Mesenchymal stem cell (in vitro differentiated cells and primary cell): Measurements from ENCODE around the gene NFKB1.

Experiments
- DNase-seq: peaks from one replicate; pipeline ENCODE4 v3.0.0-alpha.2; 2013
- H2AFZ ChIP-seq: one replicate; pipeline ENCODE4 v1.6.1; 2013; ENCODE audit warnings: low read depth, mild to moderate bottlenecking, control low read depth, inconsistent platforms, low read length, moderate library complexity
- H2AK5ac ChIP-seq: 2 replicates; pipeline ENCODE4 v1.6.1; 2013; ENCODE audit warnings: low read length, moderate library complexity, mild to moderate bottlenecking, inconsistent platforms; ENCODE audit not compliant: severe bottlenecking
- H2BK120ac ChIP-seq: one replicate; pipeline ENCODE4 v1.6.1; 2013; ENCODE audit warnings: low read depth, mild to moderate bottlenecking, inconsistent platforms, low read length, moderate library complexity
- H2BK12ac ChIP-seq, 2 experiments: one replicate each; pipeline ENCODE4 v1.6.1; 2013; ENCODE audit warnings: inconsistent platforms in 2 of 2, low read length in 2 of 2, mild to moderate bottlenecking in 2 of 2, moderate library complexity in 2 of 2, control low read depth in 1 of 2
- H2BK15ac ChIP-seq: one replicate; pipeline ENCODE4 v1.6.1; 2013; ENCODE audit warnings: mild to moderate bottlenecking, low read depth, inconsistent platforms; ENCODE audit not compliant: poor library complexity, severe bottlenecking
- H2BK5ac ChIP-seq: 2 replicates; pipeline ENCODE4 v1.6.1; 2013; ENCODE audit warnings: low read depth, mild to moderate bottlenecking, low read length, control low read depth, inconsistent platforms; ENCODE audit not compliant: poor library complexity, severe bottlenecking
- H3K14ac ChIP-seq, 2 experiments: one replicate each; pipeline ENCODE4 v1.6.1; 2013; ENCODE audit warnings: inconsistent platforms in 2 of 2, low read length in 2 of 2, control low read depth in 1 of 2, mild to moderate bottlenecking in 1 of 2, moderate library complexity in 1 of 2
- H3K18ac ChIP-seq, 2 experiments: one replicate each; pipeline ENCODE4 v1.6.1; 2013; ENCODE audit warnings: inconsistent platforms in 2 of 2, low read length in 2 of 2, control low read depth in 1 of 2, low read depth in 1 of 2, mild to moderate bottlenecking in 1 of 2
- H3K23ac ChIP-seq, 2 experiments: one replicate each; pipeline ENCODE4 v1.6.1; 2013; ENCODE audit warnings: inconsistent platforms in 2 of 2, low read length in 2 of 2, mild to moderate bottlenecking in 2 of 2, moderate library complexity in 2 of 2, control low read depth in 1 of 2
- H3K27ac ChIP-seq: 2 replicates; pipeline ENCODE4 v1.5.1; 2013; ENCODE audit warnings: mild to moderate bottlenecking, moderate library complexity, low read length, control low read depth, inconsistent platforms; ENCODE audit not compliant: poor library complexity, severe bottlenecking
- H3K27me3 ChIP-seq, 2 experiments: 2 replicates each; pipeline versions ENCODE4 v1.6.1 to v1.7.0; 2013; ENCODE audit warnings: low read length in 2 of 2, mild to moderate bottlenecking in 2 of 2, moderate library complexity in 2 of 2, control low read depth in 1 of 2, inconsistent platforms in 1 of 2; ENCODE audit not compliant: control insufficient read depth in 1 of 2, insufficient read depth in 1 of 2
- H3K36me3 ChIP-seq, 2 experiments: 2 replicates each; pipeline versions ENCODE4 v1.6.1 to v1.7.0; 2013; ENCODE audit warnings: low read length in 2 of 2, control low read depth in 1 of 2, inconsistent platforms in 1 of 2, low read depth in 1 of 2, mild to moderate bottlenecking in 1 of 2; ENCODE audit not compliant: insufficient read depth in 2 of 2, control insufficient read depth in 1 of 2
- H3K4ac ChIP-seq, 2 experiments: one replicate each; pipeline ENCODE4 v1.6.1; 2013; ENCODE audit warnings: inconsistent platforms in 2 of 2, low read length in 2 of 2, mild to moderate bottlenecking in 2 of 2, moderate library complexity in 2 of 2, control low read depth in 1 of 2, low read depth in 1 of 2
- H3K4me1 ChIP-seq: 2 replicates; pipeline ENCODE4 v1.6.1; 2013; ENCODE audit warnings: low read depth, low read length, control low read depth; ENCODE audit not compliant: control insufficient read depth, insufficient read depth
- H3K4me2 ChIP-seq: 2 replicates; pipeline ENCODE4 v1.6.1; 2013; ENCODE audit warnings: low read length, mild to moderate bottlenecking, inconsistent platforms; ENCODE audit not compliant: poor library complexity, severe bottlenecking
- H3K4me3 ChIP-seq, 2 experiments: 2 replicates each; pipeline versions ENCODE4 v1.5.1 to v1.7.0; 2013; ENCODE audit warnings: low read length in 2 of 2, mild to moderate bottlenecking in 2 of 2, control low read depth in 1 of 2, low read depth in 1 of 2; ENCODE audit not compliant: insufficient read depth in 1 of 2
- H3K79me1 ChIP-seq: replicated peaks from 2 replicates; pipeline ENCODE4 v1.6.1; 2013; ENCODE audit warnings: mild to moderate bottlenecking, control low read depth, low read length, inconsistent platforms; ENCODE audit not compliant: poor library complexity, severe bottlenecking
- H3K9ac ChIP-seq: 2 replicates; pipeline ENCODE4 v1.7.0; 2013; ENCODE audit warnings: mild to moderate bottlenecking, low read length, moderate library complexity
- H3K9me3 ChIP-seq: 2 replicates; pipeline ENCODE4 v1.7.0; 2013; ENCODE audit warnings: mild to moderate bottlenecking, low read length; ENCODE audit not compliant: control insufficient read depth
- H4K8ac ChIP-seq: one replicate; pipeline ENCODE4 v1.6.1; 2013; ENCODE audit warnings: inconsistent platforms, mild to moderate bottlenecking, low read length, moderate library complexity
- H4K91ac ChIP-seq: one replicate; pipeline ENCODE4 v1.6.1; 2013; ENCODE audit warnings: mild to moderate bottlenecking, low read length, inconsistent platforms
- WGBS: methylation state at CpG from one replicate; pipeline ENCODE4 v1.1.7; 2013; ENCODE audit warnings: mixed read lengths; 5-methylcytosine and 5-hydroxymethylcytosine counted together

NFKB1 gene

DNA sequence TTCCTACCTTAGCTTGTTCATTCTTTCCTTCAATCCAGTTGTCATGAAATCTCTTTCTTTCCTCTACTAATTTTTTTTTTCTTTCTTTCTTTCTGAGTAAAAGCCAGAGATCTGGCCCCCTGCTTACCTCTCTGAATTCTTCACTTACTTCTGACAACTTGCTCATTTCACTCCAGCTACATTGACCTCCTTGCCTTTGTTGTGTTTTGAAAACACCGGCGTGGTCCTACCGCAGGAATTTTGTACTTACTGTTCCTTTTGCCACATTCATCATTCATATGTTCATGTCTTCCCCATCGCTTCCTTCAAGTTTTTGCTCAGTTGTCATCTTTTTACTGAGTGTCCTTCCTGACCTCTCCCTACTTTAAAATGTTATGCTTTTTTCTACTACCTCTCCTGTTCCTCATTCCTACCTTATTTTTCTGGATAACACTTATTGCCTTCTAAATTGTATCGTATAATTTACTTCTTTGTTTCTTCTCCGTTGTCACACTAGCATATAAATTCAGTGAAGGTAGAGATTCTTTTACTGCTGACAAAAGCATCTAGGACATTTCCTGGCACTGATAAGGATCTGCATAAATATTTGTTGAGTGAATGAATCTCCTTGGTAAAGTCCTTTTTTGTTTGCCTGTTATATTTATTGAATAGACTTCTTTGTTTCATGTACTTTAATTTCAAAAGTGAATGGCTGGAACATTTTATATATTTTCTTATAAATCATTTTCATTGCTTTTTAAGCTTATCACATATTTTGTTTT lies 74.4 kb downstream of the NFKB1 start:
- Histone ChIP-seq H4K91ac (no peak overlapping the region), H3K9ac (no peak overlapping the region), H3K18ac (peak overlapping the region; percentile 43 to 62), H3K4me1 (no peaks in the 10 kb centered on the region), H2BK15ac (no peak overlapping the region), H3K36me3 (peaks cover 11 to 40% of the 10 kb centered on the region in 2 experiments), H3K27me3 (no peaks in the 10 kb centered on the region), H2AK5ac (no peak overlapping the region), H2BK12ac (no peak overlapping the region), H2BK120ac (no peak overlapping the region), H2AFZ (no peak overlapping the region), H3K4me3 (no peak overlapping the region), H3K27ac (no peak overlapping the region), H3K79me1 (peaks cover 15% of the 10 kb centered on the region), H3K4ac (peak overlapping the region in 1 of 2 experiments; percentile 69), H3K23ac (no peak overlapping the region), H2BK5ac (no peak overlapping the region), H3K4me2 (no peak overlapping the region), H3K9me3 (no peaks in the 10 kb centered on the region), H3K14ac (peak overlapping the region in 1 of 2 experiments; percentile 48), H4K8ac (no peak overlapping the region)
- WGBS = 60% methylated on average over 5 of the region's 6 CpGs
- no peak for DNase-seq

DNA sequence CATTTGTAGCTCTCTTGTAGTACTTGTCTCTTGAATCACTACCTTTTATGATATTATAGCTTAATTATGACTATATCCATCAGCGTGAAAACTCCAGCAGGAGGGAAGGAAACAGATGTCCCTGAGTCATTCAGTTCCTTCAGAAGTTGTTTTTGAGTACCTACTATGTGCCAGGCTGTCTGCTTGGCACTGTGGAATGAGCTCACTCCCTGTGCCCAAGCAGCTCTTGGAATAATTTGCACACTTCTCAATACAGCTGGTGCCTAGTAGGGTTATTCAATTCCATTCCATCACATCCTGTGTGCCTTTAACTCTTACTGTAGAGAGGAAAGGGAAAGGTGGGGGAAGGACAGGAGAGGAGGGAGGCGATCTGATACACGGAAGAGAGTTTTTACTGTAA lies 77.1 kb downstream of the NFKB1 start:
- no peak for DNase-seq
- Histone ChIP-seq H2AK5ac (no peak overlapping the region), H3K14ac (no peak overlapping the region), H3K9me3 (no peaks in the 10 kb centered on the region), H3K36me3 (peaks cover 11 to 68% of the 10 kb centered on the region in 2 experiments), H3K27me3 (no peaks in the 10 kb centered on the region), H4K8ac (no peak overlapping the region), H4K91ac (no peak overlapping the region), H2BK120ac (no peak overlapping the region), H3K27ac (no peak overlapping the region), H3K4me2 (no peak overlapping the region), H2BK5ac (no peak overlapping the region), H3K79me1 (peaks cover 15% of the 10 kb centered on the region), H3K18ac (no peak overlapping the region), H2BK12ac (no peak overlapping the region), H3K4ac (no peak overlapping the region), H2AFZ (no peak overlapping the region), H3K4me3 (no peak overlapping the region), H3K4me1 (no peaks in the 10 kb centered on the region), H3K9ac (no peak overlapping the region), H2BK15ac (no peak overlapping the region), H3K23ac (no peak overlapping the region)
- WGBS = 92% methylated on average over 3 of the region's 3 CpGs

DNA sequence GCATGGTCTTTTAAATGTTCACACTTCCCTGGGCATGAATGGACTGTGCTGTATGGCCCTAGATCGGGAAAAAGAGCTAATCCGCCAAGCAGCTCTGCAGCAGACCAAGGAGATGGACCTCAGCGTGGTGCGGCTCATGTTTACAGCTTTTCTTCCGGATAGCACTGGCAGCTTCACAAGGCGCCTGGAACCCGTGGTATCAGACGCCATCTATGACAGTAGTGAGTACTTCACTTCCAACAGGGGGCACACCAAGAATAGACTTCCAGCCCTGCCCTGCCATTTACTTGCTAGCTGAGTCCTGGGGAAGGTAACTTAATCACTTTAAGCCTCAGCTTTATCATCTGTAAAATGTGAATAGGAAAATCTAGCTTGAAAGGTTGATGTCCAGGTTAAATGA lies 77.7 kb downstream of the NFKB1 start:
- no peak overlapping the region for H2BK15ac ChIP-seq
- no peak overlapping the region for H3K4me2 ChIP-seq
- 21% methylated on average over 8 of the region's 8 CpGs for WGBS

DNA sequence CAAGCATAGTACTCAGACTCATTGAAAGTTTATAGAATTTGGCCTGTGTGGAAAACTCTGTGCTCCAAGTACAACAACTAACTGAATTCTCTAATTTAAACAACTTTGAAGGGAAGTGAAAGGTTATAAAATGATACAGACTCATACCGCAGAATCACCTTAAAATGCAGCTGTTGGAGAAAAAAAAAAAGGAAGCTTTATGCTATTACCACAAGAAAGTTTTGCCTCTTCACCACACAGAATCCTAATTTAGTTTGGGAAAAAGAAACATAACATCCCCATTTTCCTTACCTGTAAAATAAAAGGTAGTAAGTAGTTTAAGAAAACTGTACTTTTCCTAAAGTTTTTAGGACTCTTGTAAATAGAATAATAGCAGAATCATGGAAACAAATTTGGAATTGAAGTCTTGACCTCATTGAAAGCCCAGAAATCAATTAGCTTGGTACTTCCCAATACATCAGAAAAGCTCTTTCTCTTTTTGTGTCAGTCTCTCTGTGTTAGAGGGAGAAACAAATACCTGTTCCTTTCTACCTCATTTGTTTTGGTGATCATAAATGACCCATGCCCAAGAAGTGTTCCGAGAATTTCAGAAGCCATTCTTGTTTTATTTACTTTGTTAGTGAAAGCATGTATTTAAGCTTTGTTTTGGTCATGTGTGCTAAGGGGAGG lies 78.8 kb downstream of the NFKB1 start:
- Histone ChIP-seq H3K27ac (no peak overlapping the region), H3K9ac (no peak overlapping the region), H2AFZ (no peak overlapping the region), H3K4me2 (no peak overlapping the region), H3K4me3 (no peak overlapping the region), H3K79me1 (peaks cover 13% of the 10 kb centered on the region), H2BK15ac (no peak overlapping the region), H2BK120ac (no peak overlapping the region), H3K14ac (no peak overlapping the region), H4K91ac (no peak overlapping the region), H3K36me3 (peaks cover 14 to 81% of the 10 kb centered on the region in 2 experiments), H2AK5ac (no peak overlapping the region), H3K4me1 (no peaks in the 10 kb centered on the region), H3K27me3 (no peaks in the 10 kb centered on the region), H3K18ac (no peak overlapping the region), H4K8ac (no peak overlapping the region), H2BK12ac (no peak overlapping the region), H3K4ac (no peak overlapping the region), H3K9me3 (no peaks in the 10 kb centered on the region), H2BK5ac (no peak overlapping the region), H3K23ac (no peak overlapping the region)
- WGBS = 95% methylated on average over 1 of the region's 2 CpGs
- no peak for DNase-seq

More for the DNA sequence above, 77.7 kb downstream of the NFKB1 start:
- Histone ChIP-seq H3K4ac (no peak overlapping the region), H3K9ac (no peak overlapping the region), H3K4me3 (no peak overlapping the region), H2BK120ac (no peak overlapping the region), H2BK5ac (no peak overlapping the region), H3K18ac (no peak overlapping the region), H2AFZ (no peak overlapping the region), H3K23ac (no peak overlapping the region), H4K8ac (no peak overlapping the region), H2AK5ac (no peak overlapping the region), H3K36me3 (peaks cover 11 to 73% of the 10 kb centered on the region in 2 experiments), H3K9me3 (no peaks in the 10 kb centered on the region), H2BK12ac (no peak overlapping the region), H3K27ac (no peak overlapping the region), H3K79me1 (peaks cover 15% of the 10 kb centered on the region), H4K91ac (no peak overlapping the region), H3K4me1 (no peaks in the 10 kb centered on the region), H3K27me3 (no peaks in the 10 kb centered on the region), H3K14ac (no peak overlapping the region)
- DNase-seq = peak; percentile 46
